Thoracic aorta (tissue), 2 donors: ENCODE results near the gene LGALS16. TPM values are rescaled to one million over a fixed set of nuclear protein-coding genes. Genes with fewer than 3 reads are reported as not detected.

Source experiments
- ATAC-seq: fragments of 150-250 bp; one replicate; pipeline ENCODE4 v1.8.0; 2017; ENCODE audit warnings: low read depth; ENCODE audit not compliant: insufficient number of reproducible peaks, low FRiP score
- DNase-seq: peaks from one replicate; pipeline ENCODE4 v3.0.0-alpha.2; 2020; ENCODE audit warnings: low spot score
- H3K27ac ChIP-seq, 2 donors: fragments of 200-600 bp; sonication (generic); 1 replicate in 1 of 2; 2 replicates in 1 of 2; pipeline ENCODE4 v1.5.1; 2016; ENCODE audit warnings: mild to moderate bottlenecking in 2 of 2, moderate library complexity in 2 of 2
- H3K27me3 ChIP-seq: fragments of 200-600 bp; sonication (generic); replicated peaks from 2 replicates; pipeline ENCODE4 v1.6.0; 2016; ENCODE audit warnings: mild to moderate bottlenecking; ENCODE audit not compliant: insufficient read depth
- H3K36me3 ChIP-seq: fragments of 200-600 bp; sonication (generic); one replicate; pipeline ENCODE4 v1.5.1; 2016
- H3K4me1 ChIP-seq, 2 donors: fragments of 200-600 bp; sonication (generic); 1 replicate in 1 of 2; 2 replicates in 1 of 2; pipeline versions ENCODE4 v1.5.1 to v1.6.0; 2016; ENCODE audit warnings: low read depth in 2 of 2, mild to moderate bottlenecking in 1 of 2; ENCODE audit not compliant: control insufficient read depth in 1 of 2
- H3K4me3 ChIP-seq: fragments of 200-600 bp; sonication (generic); 2 replicates; pipeline ENCODE4 v1.5.1; 2016; ENCODE audit warnings: mild to moderate bottlenecking
- H3K9me3 ChIP-seq: fragments of 200-600 bp; sonication (generic); 2 replicates; pipeline ENCODE4 v1.5.1; 2016
- CTCF ChIP-seq: fragments of 200-600 bp; sonication (generic); IDR thresholded peaks from one replicate; pipeline ENCODE4 v1.5.1; 2019; ENCODE audit warnings: antibody characterized with exemption
- total RNA-seq, 2 donors: library from RNA; depleted of rRNA; stranded (reverse); fragments of >200 nt; gene quantifications; one replicate each; pipeline versions ENCODE4 v1.1.0 to v1.2.3, GENCODE V29; 2016

LGALS16 gene
- total RNA-seq, 2 donors from 2014 or later: not detected

GRCh38 chr19:39676004-39676403 lies 20.3 kb downstream of the LGALS16 start:
- H3K27ac ChIP-seq: no peak overlapping the region
- DNase-seq: no peak
- no peak for ATAC-seq
- no peak for TF ChIP-seq CTCF
- H3K4me1 ChIP-seq: peaks cover 0 to 14% of the 10 kb centered on the region in 2 donors
- H3K36me3 ChIP-seq: no peaks in the 10 kb centered on the region
- no peaks in the 10 kb centered on the region for H3K9me3 ChIP-seq
- no peak overlapping the region for H3K4me3 ChIP-seq
- no peaks in the 10 kb centered on the region for H3K27me3 ChIP-seq

- Histone ChIP-seq H3K9me3 (no peaks in the 10 kb centered on the region), H3K4me3 (no peak overlapping the region), H3K36me3 (no peaks in the 10 kb centered on the region), H3K4me1 (peaks cover 0 to 14% of the 10 kb centered on the region in 2 donors), H3K27me3 (no peaks in the 10 kb centered on the region), H3K27ac (no peak overlapping the region)
- no peak for ATAC-seq
- DNase-seq: no peak
- TF ChIP-seq CTCF: no peak
These were observed 22.5 kb downstream of the LGALS16 start for GRCh38 chr19:39677961-39678889.

- H3K4me1 ChIP-seq: peaks cover 0 to 14% of the 10 kb centered on the region in 2 donors
- H3K9me3 ChIP-seq: no peaks in the 10 kb centered on the region
- TF ChIP-seq CTCF: no peak
- H3K27me3 ChIP-seq: no peaks in the 10 kb centered on the region
- DNase-seq: no peak
- no peaks in the 10 kb centered on the region for H3K36me3 ChIP-seq
- H3K27ac ChIP-seq: no peak overlapping the region
- ATAC-seq: no peak
- H3K4me3 ChIP-seq: no peak overlapping the region
These were observed 23.5 kb downstream of the LGALS16 start for GRCh38 chr19:39679056-39679790.

- Histone ChIP-seq H3K9me3 (no peaks in the 10 kb centered on the region), H3K27me3 (no peaks in the 10 kb centered on the region), H3K4me1 (peaks cover 0 to 14% of the 10 kb centered on the region in 2 donors), H3K27ac (no peak overlapping the region), H3K4me3 (no peak overlapping the region), H3K36me3 (no peaks in the 10 kb centered on the region)
- DNase-seq (no peak), ATAC-seq (no peak)
- TF ChIP-seq CTCF: no peak
These were observed 24.1 kb downstream of the LGALS16 start for GRCh38 chr19:39679791-39680168.

- no peak for TF ChIP-seq CTCF
These were observed 24.9 kb downstream of the LGALS16 start for GRCh38 chr19:39680593-39680992.

More at GRCh38 chr19:39680593-39680992, 24.9 kb downstream of the LGALS16 start:
- Histone ChIP-seq H3K4me1 (peaks cover 0 to 14% of the 10 kb centered on the region in 2 donors), H3K4me3 (no peak overlapping the region), H3K27me3 (no peaks in the 10 kb centered on the region), H3K27ac (no peak overlapping the region), H3K9me3 (no peaks in the 10 kb centered on the region), H3K36me3 (no peaks in the 10 kb centered on the region)
- DNase-seq (no peak), ATAC-seq (no peak)
